SW 1271 (cell line): ENCODE measurements around the gene MACROH2A1.

Source experiments
- DNase-seq, 2 experiments: peaks; one replicate each; lab custom pipeline; 2025; lab: John Stamatoyannopoulos, UW

MACROH2A1 gene

DNA sequence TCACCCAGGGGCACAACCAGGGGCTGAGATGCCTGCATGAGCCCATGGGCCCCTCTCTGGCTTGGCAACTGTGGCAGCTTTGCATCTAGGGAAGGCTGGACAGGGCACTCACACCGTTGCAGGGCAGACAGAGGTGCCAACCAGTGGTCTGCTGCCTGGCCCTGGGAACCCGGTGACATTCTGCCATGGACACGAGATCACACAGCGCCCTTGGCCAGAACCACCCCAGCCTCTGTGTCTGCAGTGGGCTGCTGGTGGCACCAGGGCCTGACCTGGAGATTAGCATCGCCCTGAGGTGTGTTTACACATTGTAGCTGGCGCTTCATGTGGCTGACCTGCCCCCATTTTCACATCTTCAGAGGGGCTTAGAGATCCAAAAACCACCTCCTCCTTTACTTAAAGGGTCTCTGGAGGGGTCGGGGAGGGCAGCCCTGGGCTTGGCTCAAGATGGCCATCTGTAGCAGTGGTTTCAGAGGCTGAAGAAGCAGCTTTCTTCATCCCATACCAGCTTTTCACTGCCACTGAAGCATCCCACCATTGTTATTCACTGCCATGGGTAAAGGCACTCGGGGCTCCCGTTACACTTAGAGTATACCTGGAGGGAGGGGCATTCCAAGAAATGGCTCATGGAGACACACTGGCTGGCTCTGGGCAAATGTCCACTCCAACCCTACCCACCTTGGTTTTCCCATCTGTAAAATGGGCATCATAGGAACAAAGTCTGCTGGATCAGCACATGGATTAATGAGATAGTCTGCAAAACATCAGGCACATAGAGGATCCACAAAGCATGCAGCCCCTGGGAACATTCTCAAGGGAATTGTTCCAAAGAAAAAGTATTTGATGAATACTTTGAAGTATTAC is 36.7 kb upstream of the MACROH2A1 start:
- DNase-seq: no peak

DNA sequence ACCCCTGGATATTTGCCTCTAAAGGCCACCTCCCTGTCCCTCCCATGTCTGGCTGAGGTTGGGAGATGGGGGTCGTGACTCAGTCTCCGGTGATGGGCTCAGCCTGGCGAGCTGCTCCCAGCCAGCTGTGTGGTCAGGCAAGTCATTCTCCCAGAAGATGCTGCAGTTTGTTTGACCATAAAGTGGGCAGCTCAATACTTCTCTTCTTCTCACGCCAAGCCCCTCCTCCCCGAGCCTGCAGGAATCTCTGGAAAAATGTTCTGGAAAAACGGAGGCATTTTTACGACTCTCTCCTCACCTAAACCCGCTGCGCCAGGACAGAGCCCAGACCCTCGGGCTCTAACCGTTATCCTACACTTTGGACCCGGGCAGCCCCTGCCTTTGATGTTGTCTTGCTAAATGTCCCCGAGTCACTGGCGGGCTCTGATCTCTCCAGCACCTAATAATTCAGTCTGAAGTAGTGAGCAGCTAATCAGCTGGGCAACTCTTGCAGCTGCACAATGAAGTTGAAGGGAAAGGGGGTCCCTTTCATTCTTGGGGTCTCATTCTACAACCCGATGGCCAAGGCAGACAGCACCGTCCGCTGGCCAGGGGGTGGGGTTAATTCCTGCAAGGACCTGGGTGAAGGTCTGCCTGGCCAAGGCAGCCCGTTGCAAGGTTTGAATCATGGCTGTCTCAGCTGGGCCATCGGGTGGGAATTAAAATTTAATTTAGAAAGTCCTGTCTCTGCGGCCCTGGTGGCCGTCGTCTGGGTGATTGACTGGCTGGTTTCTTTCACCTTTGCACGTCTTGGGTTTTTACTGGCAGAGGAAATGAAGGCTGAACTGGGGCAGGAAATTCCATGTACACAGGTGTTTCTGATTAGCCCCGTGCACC is 35.8 kb upstream of the MACROH2A1 start:
- no peak for DNase-seq

DNA sequence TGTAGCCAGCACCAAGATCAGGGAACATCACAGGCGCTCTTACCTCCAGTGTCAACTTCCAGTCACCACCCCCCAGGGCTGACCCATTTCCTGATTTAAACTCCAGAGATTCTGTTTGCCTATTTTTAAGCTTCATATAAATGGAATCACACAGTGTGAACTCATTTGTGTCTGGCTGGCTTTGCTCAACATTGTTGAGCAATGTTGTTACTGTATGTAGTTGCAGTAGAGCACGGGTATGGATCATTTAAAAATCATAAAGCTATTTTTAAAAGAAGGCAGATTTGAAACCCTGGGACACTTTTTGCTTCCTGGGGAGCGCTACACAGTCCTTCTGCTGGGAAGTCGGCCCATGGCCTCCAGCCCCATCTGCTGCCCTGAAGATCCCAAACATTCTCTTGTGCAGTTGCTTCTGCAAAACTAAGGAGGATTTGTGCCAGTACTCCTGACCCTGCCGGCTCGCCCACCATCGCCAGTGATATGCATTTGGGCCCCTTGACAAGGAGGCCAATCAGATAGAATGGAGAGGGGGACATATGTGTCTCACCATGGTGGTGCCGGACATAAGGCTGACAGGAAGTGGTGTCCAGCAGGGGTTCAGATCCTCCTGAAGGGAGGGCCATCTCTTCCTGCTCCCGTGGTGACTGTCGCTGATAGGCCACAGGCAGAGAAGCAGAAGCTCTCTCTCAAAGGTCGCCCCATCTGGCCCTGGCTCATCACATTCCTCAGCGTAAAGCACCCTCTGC is 34.8 kb upstream of the MACROH2A1 start:
- DNase-seq: no peak

DNA sequence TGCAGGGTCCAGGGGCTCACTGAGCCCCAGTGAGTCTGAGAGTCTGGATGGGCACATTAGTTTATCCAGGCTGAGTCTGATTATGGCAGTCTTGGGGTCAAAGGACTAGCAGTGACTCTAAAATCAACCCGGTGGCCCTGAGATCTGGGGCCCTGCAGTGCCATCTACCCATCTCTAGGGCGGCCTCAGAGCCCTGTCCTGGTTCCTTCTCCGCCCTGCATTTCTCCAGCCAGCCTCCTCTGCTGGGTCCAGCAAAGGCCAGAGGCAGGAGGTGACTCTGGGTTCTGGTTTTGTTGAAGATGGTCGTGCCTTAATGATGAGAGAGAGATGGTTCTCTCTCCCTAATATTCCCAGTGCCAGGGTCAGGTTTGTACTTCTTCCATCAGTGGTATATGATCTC is 33.1 kb upstream of the MACROH2A1 start:
- DNase-seq: no peak

DNA sequence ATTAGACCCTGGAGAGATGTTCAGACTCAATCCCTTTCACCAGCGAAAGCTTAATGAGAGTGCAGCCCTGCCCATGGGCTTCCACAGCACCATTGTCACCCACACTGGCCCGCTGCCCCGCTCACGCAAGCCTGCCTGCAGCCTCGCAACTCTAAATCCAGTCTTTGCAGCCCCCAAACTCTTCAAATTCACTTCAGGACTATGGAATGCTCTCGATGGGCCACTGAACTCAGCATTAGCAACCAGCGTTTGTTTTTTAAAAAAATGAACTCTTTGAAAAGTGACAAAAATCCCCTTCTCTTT is 31.1 kb upstream of the MACROH2A1 start:
- DNase-seq: no peak

DNA sequence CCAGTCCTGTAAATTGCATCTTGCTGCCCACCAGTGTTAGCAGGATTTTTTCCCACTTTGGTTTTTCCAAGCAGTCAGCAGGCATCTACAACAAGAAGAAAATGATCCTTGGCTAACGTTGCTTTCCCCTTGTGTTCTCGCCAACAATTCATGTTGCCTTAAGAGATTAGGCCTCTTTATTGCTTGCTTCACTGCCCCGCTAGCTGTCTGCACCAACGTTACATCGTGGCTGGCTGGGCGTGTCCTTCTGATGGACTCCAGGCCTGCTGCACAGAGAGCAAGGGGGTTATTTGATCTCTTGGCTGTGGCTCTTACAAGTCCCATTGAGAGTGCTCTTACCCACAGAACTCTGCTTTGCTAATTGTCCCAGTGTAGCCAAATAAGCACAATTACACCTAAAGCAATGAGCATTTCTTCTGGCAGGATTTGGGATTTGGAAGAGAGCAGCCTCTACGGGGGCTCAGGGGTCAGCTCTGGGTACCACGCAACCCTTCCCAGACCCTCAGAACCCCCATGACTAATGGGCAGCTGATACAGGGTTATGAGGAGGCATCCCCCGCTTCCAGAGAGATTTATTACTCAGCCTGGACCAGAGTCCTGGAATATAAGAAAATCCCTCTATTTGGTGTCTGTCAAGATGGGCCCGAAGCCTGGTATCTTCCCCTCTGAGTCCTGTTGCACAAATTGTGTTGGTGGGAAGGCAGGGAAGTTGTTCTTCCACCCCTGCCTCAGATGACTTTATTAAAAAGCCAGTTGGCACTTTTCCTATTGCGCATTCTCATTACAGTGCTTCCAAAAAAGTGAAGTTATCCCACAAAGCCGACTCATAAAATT is 30.5 kb upstream of the MACROH2A1 start:
- no peak for DNase-seq

DNA sequence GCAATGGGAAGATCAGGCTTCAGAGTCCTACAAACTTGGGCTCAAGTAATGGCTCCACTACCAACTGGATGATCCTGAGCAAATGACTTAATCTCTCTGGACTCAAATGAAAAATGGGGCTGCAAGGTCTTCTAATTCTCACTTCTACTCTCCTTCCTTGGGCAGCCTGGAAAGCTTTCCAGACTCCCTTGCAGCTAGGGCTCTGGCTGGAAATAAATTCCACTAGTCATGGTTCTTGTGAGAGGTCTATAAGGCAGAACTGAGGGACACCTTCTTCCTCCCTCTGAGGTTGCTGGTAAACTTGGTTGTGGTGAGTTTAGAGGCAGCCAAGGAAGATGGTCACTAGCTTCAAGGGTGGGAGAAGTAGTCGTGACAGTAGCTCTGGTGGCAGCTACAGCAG is 29.6 kb upstream of the MACROH2A1 start:
- no peak for DNase-seq

DNA sequence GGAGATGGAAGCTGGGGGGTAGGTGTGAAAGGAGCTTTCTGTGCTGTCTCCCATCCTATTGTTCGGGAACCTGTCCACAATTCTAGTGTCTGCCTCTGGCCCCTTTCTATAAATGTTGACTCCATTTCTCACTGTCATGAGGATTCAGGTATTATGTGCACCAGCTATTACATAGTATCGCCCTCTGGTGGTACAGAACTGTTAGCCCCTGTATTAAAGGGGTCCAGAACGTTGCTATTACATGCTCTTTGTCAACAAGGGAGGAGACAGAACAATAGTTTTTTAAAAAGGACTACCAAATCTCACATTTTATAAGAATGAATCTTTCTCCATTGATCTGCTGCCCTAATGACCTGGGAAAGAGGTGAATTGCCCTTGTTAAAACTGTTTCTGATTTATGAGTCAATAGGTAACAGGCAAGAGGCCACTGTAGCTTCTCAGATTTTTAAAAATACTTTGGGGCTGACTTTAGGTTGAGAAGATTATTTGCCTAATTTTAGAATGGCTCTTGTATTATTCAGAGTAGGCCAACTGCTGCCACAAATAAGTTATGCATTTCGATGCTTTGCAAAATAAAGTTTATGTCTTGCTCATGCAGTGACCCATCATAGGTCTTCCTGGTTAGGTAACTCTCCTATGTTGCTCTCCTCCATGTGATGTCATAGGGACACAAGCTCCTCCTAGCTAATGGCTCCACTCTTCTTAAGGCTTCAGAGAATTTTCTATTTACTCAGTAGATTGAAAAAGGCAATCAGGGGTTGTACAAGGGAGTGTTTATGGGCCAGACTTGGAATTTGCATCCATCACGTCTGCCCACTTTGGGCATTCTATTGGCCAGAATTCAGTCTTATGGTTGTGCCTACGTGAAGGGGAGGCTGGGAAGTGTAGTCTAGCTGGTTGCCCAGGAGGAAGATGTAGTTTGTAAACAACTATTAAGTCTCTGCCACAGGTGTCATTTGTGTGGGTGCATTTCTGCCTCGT is 27.4 kb upstream of the MACROH2A1 start:
- peak; percentile 29 to 63 for DNase-seq

DNA sequence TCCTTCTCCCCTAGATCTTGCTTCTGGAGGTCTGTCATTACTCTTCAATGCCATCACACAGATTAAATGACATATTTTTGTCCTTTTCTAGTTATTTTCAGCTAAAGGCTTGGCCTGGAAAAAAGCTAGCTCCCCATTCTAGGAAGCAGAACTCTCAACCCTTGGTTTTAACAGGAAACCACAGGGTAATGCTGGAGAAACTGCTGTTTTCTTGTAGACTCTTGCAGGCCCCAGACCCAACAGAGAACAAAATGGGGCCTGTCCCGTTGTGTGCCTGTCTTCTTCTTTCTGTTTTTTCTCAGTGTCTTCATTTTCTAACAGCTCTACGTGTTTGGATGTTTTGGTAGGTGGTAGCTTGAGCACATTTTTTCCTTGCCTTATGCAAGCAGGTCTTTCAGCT is 26.6 kb upstream of the MACROH2A1 start:
- no peak for DNase-seq

DNA sequence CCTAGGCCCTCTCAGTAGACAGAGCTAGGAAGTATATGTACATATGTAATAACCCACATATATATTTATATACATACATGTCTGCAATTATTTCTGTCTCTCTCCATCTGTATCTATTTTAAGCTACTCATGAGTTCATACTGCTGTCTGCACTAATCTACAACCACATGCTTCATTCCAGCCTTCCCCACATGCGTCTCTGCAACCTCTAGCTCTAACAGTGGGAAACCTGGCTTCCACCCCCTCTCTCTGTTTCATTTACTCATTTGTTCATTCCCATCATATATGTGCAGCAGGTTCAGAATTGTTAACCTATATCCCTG is 24.8 kb upstream of the MACROH2A1 start:
- DNase-seq: no peak

DNA sequence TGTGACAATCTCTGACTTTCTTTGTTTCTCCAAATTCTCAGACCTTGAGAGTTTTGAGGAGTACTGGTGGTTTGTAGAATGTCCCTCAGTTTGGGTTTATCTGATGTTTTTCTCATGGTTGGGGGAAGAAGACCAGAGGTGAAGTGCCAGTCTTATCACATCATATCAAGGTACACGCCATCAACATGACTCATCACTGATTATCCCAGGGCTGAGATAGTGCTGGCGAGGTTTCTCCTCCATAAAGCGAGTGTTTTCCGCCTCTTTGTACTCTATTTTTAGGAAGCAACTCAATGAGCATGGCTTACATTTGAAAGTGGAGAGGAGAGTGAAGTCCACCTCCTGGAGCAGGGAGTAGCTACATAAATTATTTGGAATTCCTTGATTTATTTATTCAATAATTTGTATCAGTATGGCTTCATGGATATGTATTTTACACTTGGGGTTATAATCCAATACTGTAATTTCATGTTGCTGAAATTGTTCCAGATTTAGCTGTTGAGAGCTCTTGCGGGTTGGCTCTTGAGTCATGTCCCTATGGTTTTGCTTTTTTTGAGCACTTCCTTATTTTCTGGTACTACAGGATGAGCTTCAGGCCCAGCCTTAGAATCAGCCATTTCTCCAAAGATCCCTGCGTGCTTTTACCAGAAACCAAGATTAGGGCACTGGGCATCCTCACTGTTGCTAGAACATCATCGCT is 24.3 kb upstream of the MACROH2A1 start:
- DNase-seq: no peak

DNA sequence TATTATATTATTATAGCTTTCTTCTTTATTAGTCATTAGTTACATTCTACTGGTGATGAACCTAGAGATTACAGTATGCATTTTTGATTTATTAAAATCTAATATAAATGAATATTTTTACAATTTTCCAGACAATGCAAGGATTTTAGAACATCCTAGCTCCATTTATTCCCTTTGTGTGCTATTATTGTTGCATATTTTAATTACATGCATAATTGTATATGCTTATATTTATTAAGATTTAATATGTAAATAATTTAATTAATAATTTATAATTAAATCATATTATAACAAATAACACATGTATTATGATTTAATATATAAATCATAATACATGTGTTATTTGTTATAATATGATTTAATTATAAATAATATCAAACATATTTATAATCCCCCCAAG is 23.4 kb upstream of the MACROH2A1 start:
- DNase-seq: no peak

DNA sequence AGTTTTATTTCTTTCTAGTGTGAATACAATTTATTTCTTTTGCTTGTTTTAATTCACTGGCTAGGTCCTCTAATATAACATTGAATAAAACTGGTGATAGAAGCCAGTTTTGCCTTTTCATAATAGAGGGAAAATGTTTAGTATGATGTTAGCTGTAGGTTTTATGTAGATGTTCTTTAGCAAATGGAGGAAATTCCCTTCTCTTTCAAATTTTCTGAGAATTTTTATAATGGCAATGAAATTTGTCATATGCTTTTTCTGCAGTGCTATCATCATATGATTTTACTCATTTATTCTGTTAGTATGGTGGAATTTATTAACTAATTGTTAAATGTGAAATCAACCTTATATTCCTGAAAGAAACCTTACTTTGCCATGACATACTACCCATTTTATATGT is 18.1 kb upstream of the MACROH2A1 start:
- DNase-seq: no peak

DNA sequence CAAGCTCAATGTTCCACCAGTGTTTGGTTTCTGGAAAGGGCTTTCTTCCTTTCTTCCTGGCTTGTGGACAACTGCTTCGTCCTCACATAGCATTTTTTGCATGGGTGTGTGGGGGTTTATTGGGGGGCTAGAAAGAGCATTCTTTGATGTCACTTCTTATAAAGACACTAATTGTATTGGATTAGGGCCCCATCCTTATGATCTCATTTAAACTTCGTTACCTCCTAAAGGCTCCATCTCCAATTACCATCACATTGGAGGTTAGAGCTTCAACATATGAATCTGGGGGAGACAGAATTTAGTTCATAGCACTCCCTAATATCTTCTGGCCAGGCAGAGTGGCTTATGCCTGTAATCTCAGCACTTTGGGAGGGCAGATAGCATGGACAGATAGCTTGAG is 6.1 kb upstream of the MACROH2A1 start:
- DNase-seq: no peak

DNA sequence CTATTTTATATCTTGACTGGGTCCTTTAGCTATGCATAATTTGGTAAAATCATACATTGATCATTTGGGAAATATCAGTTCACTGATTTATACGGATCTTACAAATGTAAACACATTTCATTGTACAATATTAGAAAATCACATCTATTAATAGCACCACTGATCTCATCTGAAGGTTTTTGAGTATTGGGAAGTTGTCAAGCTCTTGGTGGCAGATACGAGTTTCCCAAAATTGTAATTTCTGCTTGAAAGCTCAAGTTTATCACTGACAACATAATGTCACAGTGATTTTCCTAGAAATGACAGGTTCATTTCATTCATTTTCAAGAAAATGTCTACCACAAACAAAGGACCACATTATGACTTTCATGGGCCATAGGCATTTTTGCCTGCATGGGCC is 3.0 kb upstream of the MACROH2A1 start:
- DNase-seq: no peak

DNA sequence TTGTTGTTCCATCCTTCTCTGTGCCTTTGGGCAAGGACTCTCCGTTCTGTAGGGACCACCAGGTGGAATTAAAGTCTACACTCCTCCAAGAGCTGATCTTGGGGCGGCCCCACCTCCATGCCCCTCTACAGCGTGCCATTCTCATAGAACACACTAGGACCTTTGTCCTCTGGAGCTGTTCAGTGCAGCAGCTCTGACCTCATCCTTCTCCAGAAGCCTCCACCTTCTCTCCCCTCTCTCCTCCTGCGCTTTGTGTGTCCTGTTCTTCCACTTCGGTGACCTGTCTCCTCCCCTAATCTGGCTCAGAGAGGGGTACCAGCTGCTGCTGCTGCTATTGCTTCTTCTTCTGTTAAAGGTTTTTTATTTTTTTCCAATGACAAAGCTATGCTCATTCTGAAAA is 1.8 kb upstream of the MACROH2A1 start:
- no peak for DNase-seq

DNA sequence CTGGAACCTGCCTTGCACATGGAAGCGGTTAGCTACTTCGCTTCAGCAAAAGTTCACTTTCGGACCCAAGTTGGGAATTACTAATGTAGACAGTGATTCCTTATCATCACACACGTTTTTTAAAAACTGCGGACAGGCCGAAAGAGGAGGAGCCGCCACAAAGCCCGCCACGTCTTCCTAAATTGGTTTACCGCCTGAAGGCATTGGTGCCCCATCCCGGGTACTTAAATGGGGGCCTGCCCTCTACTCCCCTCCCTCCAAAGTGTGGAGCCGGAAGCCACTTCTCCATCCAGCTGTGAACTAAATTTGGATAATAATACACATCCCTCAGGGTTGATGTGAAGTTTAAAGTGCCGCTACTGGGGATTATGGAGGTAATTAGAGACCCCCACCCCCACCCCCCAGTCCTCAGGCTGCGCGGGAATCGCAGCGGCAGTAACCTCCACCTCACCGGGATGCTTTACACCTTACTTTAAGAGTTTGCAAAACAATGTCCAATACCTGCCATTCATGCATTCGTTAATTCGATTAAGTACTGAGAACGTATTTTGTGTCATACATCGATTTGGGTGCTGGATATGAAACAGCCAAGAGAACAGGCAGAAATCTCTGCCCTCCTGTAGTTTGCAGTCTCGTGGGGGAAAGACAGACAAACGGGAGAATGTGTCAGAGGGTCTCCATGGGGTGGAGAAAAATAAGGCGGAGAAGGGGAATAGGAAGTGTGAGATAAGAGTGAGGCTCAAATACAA is 937 bp upstream of the MACROH2A1 start:
- DNase-seq: no peak

DNA sequence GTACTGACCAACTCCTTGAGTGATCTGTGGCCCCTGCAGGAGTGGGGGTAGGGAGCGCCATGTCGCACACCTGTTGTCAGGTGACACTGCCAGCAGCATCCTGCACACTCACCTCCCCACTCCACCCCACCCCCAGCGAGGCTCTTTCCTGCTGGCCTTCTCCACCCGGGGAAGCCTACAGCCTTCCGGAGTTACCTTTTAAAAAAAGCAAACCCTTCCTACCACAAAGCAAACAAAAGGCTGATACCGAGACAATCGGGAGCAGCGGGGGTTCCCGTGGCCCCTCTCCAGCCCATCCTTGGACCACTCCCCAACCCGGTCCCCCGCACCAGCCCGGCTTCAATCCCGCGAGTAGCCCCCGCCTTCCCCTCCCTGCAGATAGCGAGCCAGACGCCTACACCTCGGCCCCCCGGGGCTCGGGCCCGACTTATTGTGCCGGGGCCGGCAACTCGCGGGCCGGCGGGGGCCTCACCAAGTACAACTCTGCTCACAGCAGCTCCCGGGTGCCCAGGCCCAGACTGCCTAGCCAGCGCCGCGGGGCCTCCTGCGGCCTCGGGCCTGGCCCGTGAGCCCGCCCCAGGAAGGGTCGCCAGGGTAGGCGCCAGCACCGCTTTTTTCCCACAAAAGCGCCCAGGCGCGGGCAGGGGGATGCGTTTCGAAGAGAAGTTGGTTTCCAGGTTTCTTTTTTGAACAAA is 724 bp downstream of the MACROH2A1 start:
- no peak for DNase-seq

DNA sequence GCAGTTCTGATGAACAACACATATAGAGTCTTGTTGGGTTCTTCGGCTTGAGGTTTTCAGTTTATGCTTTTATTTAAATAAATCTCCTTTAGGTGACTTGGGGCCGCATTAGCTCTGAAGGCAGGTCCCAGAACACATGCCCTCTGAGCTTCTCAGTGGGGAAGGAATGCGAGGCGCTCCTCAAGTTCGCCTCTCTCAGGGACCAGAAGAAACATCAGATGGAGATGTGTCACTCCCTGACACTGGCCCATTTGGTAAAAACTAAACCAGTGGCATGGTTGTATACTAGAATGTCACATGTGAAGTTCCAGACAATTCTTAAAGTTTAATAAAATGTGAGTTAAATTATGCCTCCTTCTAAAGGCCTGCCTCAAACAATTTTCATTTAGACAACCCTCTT is 1.9 kb downstream of the MACROH2A1 start:
- DNase-seq: no peak
